IPS-15b (cell line): ENCODE data around the gene CWC15.
"Not testable (repeated sequence)": the region's sequence is repeated elsewhere in the genome, so short reads cannot be mapped to it uniquely, and the experiment has no call there.

ENCODE experiments used
- H3K27me3 ChIP-seq: one replicate; pipeline ENCODE4 v1.6.1; 2013; ENCODE audit warnings: low read length; ENCODE audit not compliant: control insufficient read depth, insufficient read depth
- H3K36me3 ChIP-seq: one replicate; pipeline ENCODE4 v1.6.1; 2013; ENCODE audit warnings: low read length; ENCODE audit not compliant: control insufficient read depth, insufficient read depth
- H3K4me1 ChIP-seq: one replicate; pipeline ENCODE4 v1.6.1; 2013; ENCODE audit warnings: mild to moderate bottlenecking, low read length; ENCODE audit not compliant: control insufficient read depth, insufficient read depth
- H3K4me3 ChIP-seq: one replicate; pipeline ENCODE4 v1.5.1; 2013; ENCODE audit warnings: low read depth, low read length
- H3K9ac ChIP-seq: one replicate; pipeline ENCODE4 v1.6.1; 2013; ENCODE audit warnings: low read depth, mild to moderate bottlenecking, low read length
- H3K9me3 ChIP-seq: one replicate; pipeline ENCODE4 v1.6.1; 2013; ENCODE audit warnings: mild to moderate bottlenecking, low read length; ENCODE audit not compliant: control insufficient read depth, insufficient read depth

The CWC15 gene

GRCh38 chr11:94973099-94973968, at the start of gene CWC15, which contains the start of gene KDM4D:
Gene CWC15 (minus strand): TSS chr11:94973556. CDS start chr11:94972185, 1,371 bp downstream.
Gene KDM4D (plus strand): TSS chr11:94973709. CDS start chr11:94997373, 23,664 bp downstream.
- Histone ChIP-seq H3K9me3 (no peaks in the 10 kb centered on the region), H3K9ac (peak within 1 kb of the TSS; percentile 87), H3K27me3 (no peaks in the 10 kb centered on the region), H3K4me3 (peak within 1 kb of the TSS; percentile 89), H3K36me3 (peaks cover 2% of the 10 kb centered on the region), H3K4me1 (no peaks in the 10 kb centered on the region)

GRCh38 chr11:95021468-95021867, 48.1 kb upstream of the CWC15 start:
- not testable (repeated sequence) for H3K9ac ChIP-seq, H3K4me3 ChIP-seq, H3K36me3 ChIP-seq, H3K9me3 ChIP-seq, H3K27me3 ChIP-seq, H3K4me1 ChIP-seq

GRCh38 chr11:95016139-95016538, 42.8 kb upstream of the CWC15 start:
- Histone ChIP-seq H3K4me1 (no peaks in the 10 kb centered on the region), H3K27me3 (no peaks in the 10 kb centered on the region), H3K4me3 (no peak overlapping the region), H3K9me3 (no peaks in the 10 kb centered on the region), H3K9ac (no peak overlapping the region), H3K36me3 (no peaks in the 10 kb centered on the region)

GRCh38 chr11:95014184-95014821, 40.9 kb upstream of the CWC15 start:
- no peak overlapping the region for H3K4me3 ChIP-seq
- no peaks in the 10 kb centered on the region for H3K9me3 ChIP-seq
- no peaks in the 10 kb centered on the region for H3K36me3 ChIP-seq
- H3K4me1 ChIP-seq, result no peaks in the 10 kb centered on the region
- peaks cover 2% of the 10 kb centered on the region for H3K27me3 ChIP-seq
- H3K9ac ChIP-seq, result no peak overlapping the region

GRCh38 chr11:95011376-95011775, 38.0 kb upstream of the CWC15 start:
- Histone ChIP-seq H3K9ac (no peak overlapping the region), H3K4me1 (no peaks in the 10 kb centered on the region), H3K4me3 (no peak overlapping the region), H3K9me3 (no peaks in the 10 kb centered on the region), H3K27me3 (peaks cover 2% of the 10 kb centered on the region), H3K36me3 (no peaks in the 10 kb centered on the region)

- H3K9me3 ChIP-seq, result no peaks in the 10 kb centered on the region
- peaks cover 2% of the 10 kb centered on the region for H3K27me3 ChIP-seq
- H3K36me3 ChIP-seq, result no peaks in the 10 kb centered on the region
- no peak overlapping the region for H3K4me3 ChIP-seq
- no peak overlapping the region for H3K9ac ChIP-seq
- H3K4me1 ChIP-seq, result no peaks in the 10 kb centered on the region
Observed at GRCh38 chr11:95005642-95006041, 32.3 kb upstream of the CWC15 start.

GRCh38 chr11:95003716-95004115, 30.4 kb upstream of the CWC15 start:
- no peaks in the 10 kb centered on the region for H3K27me3 ChIP-seq
- H3K9ac ChIP-seq, result no peak overlapping the region
- no peaks in the 10 kb centered on the region for H3K9me3 ChIP-seq
- no peak overlapping the region for H3K4me3 ChIP-seq
- no peaks in the 10 kb centered on the region for H3K36me3 ChIP-seq
- no peaks in the 10 kb centered on the region for H3K4me1 ChIP-seq

GRCh38 chr11:94998285-94998684, 24.9 kb upstream of the CWC15 start:
- no peaks in the 10 kb centered on the region for H3K27me3 ChIP-seq
- no peak overlapping the region for H3K4me3 ChIP-seq

GRCh38 chr11:94997437-94997836, 24.1 kb upstream of the CWC15 start:
- peaks cover 2% of the 10 kb centered on the region for H3K36me3 ChIP-seq
- no peaks in the 10 kb centered on the region for H3K4me1 ChIP-seq
- H3K9me3 ChIP-seq, result no peaks in the 10 kb centered on the region
- H3K4me3 ChIP-seq, result no peak overlapping the region
- H3K9ac ChIP-seq, result no peak overlapping the region
- H3K27me3 ChIP-seq, result no peaks in the 10 kb centered on the region

More at GRCh38 chr11:94998285-94998684, 24.9 kb upstream of the CWC15 start:
- H3K9me3 ChIP-seq, result no peaks in the 10 kb centered on the region
- peaks cover 2% of the 10 kb centered on the region for H3K36me3 ChIP-seq
- no peaks in the 10 kb centered on the region for H3K4me1 ChIP-seq
- no peak overlapping the region for H3K9ac ChIP-seq

- Histone ChIP-seq H3K27me3 (no peaks in the 10 kb centered on the region), H3K9me3 (no peaks in the 10 kb centered on the region), H3K4me3 (no peak overlapping the region), H3K36me3 (peaks cover 2% of the 10 kb centered on the region), H3K4me1 (no peaks in the 10 kb centered on the region), H3K9ac (no peak overlapping the region)
Observed at GRCh38 chr11:94993400-94993943, 20.1 kb upstream of the CWC15 start.

GRCh38 chr11:94988748-94989147, 15.4 kb upstream of the CWC15 start:
- Histone ChIP-seq H3K27me3 (no peaks in the 10 kb centered on the region), H3K36me3 (no peaks in the 10 kb centered on the region), H3K9me3 (no peaks in the 10 kb centered on the region), H3K4me1 (no peaks in the 10 kb centered on the region), H3K9ac (no peak overlapping the region), H3K4me3 (no peak overlapping the region)
